ENCODE data around the gene PSD.

Gene PSD

DNA sequence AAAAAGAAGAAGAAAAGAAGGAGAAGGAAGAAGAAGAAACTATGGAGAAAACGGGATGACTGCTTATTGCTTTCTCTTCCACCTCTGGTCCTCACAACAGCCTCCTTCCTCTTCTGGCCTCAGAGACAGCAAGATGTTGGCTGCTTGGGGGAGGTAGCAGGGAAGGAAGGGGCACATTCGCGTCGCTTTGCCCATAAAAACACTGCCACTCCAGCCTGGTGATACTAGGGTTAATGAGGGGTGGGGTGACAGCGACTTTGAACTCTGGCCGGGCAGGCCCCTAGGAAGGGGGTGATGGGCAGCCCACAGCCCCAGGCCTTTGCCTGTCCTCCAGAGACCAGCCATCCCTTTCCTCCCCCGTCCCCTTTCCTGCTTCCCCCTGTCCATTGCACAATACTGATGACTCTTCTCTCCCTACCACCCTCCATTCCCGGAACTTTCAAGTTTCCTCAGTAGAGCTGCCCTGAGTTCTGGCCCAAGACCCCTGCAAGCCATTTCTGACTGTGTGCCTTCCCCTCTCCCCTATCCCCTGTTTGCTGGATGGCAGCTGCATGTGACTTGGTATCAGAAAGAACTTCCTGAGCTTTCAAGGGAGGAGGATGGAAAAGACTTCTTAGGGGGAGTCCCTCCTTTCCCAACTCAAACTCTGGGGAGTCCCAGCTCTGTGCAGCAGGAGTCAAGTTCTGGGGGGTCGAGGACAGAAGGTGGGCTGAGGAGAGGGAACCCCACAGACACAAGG is 16.0 kb upstream of the PSD start:
- DNase-seq (ENCODE audit: low read depth in 1 of 2, low spot score in 1 of 2): no peak
- no peak for TF ChIP-seq JUND (IDR thresholded peaks at IDR 0.05; ENCODE audit: low read depth)
- in situ Hi-C loops (cut with HindIII; ENCODE audit: low pct_unique_long_range_greater_than_20kb, low sequenced_read_pairs): no loop called here

DNA sequence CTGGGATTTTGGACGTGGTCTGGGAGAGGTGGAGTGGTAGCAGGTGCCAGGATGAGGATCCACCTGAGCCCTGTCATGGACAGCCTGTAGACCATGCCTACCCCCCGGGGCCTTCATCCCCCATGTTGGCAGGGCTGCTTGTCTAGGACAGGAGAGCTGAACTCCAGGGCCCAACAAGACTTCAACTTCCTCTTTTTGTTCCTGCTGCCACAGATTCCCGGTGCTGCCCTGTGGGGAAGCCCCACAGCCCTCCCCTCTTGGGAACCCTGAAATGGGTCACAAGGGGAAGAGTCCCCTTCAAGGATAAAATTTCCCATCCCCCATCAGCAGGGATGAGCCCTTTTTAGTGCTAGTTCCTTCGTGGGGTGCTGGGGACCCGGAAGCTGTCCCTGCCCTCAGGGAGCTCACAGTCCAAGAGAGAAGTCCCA is 15.0 kb upstream of the PSD start:
- DNase-seq (ENCODE audit: low read depth in 1 of 2, low spot score in 1 of 2): no peak
- TF ChIP-seq JUND (IDR thresholded peaks at IDR 0.05; ENCODE audit: low read depth): no peak
- in situ Hi-C loops (cut with HindIII; ENCODE audit: low pct_unique_long_range_greater_than_20kb, low sequenced_read_pairs): no loop called here

- in situ Hi-C loops (cut with HindIII; ENCODE audit: low pct_unique_long_range_greater_than_20kb, low sequenced_read_pairs): no loop called here
- no peak for TF ChIP-seq JUND (IDR thresholded peaks at IDR 0.05; ENCODE audit: low read depth)
- peak; percentile 96 to 99 for DNase-seq (ENCODE audit: low read depth in 1 of 2, low spot score in 1 of 2)
Observed at GRCh38 chr10:102432162-102432950, 13.8 kb upstream of the PSD start, which contains the start of gene CUEDC2. Gene CUEDC2, minus strand, starts transcription at chr10:102432574. Its CDS starts 7,386 bp downstream, at chr10:102425188.

GRCh38 chr10:102431452-102432124 is 13.0 kb upstream of the PSD start:
- DNase-seq (ENCODE audit: low read depth in 1 of 2, low spot score in 1 of 2): peak in 1 of 2 experiments; percentile 46
- in situ Hi-C loops (cut with HindIII; ENCODE audit: low pct_unique_long_range_greater_than_20kb, low sequenced_read_pairs): no loop called here
- no peak for TF ChIP-seq JUND (IDR thresholded peaks at IDR 0.05; ENCODE audit: low read depth)

DNA sequence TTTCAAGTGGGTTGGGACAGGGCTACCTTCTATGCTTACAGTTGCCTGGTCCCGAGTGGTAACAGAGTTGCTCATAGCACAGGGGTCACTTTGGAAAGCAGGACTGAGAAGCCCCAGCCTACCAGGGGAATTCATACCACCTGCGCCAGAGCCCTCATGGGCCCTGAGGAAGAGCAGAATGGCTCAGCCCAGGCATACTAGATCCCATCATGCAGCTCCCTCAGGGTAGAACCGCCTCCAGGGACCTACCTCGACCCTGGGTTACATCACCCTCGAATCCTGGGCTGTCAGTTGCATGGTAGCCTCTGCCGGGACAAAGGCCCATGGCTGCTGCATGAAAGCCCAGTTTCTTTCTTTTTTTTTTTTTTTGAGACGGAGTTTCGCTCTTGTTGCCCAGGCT is 10.9 kb upstream of the PSD start:
- TF ChIP-seq JUND (IDR thresholded peaks at IDR 0.05; ENCODE audit: low read depth): no peak
- in situ Hi-C loops (cut with HindIII; ENCODE audit: low pct_unique_long_range_greater_than_20kb, low sequenced_read_pairs): no loop called here
- DNase-seq (ENCODE audit: low read depth in 1 of 2, low spot score in 1 of 2): no peak

DNA sequence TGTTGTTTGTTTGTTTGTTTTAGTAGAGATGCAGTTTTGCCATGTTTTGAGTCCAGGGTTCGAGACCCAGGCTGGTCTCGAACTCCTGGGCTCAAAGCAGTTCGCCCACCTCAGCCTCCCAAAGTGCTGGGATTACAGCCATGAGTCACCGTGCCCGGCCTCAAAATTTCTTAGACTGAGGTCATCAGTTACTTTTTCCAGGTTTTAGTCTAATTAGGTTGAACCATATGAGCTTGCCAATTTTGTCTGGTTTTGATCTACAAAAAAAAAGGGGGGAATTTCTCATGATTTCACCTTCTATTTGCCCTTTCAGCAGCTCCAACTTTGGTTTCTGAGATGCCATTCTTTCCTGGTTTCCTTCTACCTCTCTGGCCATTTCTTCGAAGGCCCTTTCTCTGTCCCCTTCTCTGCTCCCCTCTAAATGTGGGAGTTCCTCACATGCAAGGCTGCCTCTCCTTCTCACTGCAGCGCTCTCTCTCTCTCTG is 8.3 kb upstream of the PSD start:
- no peak for DNase-seq (ENCODE audit: low read depth in 1 of 2, low spot score in 1 of 2)
- no peak for TF ChIP-seq JUND (IDR thresholded peaks at IDR 0.05; ENCODE audit: low read depth)
- in situ Hi-C loops (cut with HindIII; ENCODE audit: low pct_unique_long_range_greater_than_20kb, low sequenced_read_pairs): no loop called here

- no peak for TF ChIP-seq JUND (IDR thresholded peaks at IDR 0.05; ENCODE audit: low read depth)
- in situ Hi-C loops (cut with HindIII; ENCODE audit: low pct_unique_long_range_greater_than_20kb, low sequenced_read_pairs): no loop called here
- no peak for DNase-seq (ENCODE audit: low read depth in 1 of 2, low spot score in 1 of 2)
Observed at GRCh38 chr10:102425444-102425843, 6.9 kb upstream of the PSD start.

DNA sequence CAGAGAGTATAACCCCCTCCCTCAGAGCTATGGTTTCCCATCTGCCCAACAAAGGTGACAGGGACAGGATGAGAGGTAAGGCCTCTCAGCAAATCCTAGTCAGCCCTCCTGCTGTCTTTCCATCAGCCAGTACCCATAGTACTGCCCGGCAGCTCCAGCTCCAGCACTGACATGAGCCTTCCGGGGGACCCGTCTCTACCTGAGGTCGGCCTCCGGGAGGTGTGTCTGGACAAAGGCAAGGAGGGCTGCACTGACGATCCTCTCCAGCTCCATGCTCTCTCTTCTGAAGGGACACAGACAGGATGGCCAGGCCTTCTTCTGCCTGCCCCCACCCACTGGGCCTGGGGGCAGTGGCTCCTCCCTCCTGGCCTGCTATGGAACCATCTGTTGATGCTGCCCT is 6.3 kb upstream of the PSD start:
- in situ Hi-C loops (cut with HindIII; ENCODE audit: low pct_unique_long_range_greater_than_20kb, low sequenced_read_pairs): no loop called here
- no peak for TF ChIP-seq JUND (IDR thresholded peaks at IDR 0.05; ENCODE audit: low read depth)
- no peak for DNase-seq (ENCODE audit: low read depth in 1 of 2, low spot score in 1 of 2)

DNA sequence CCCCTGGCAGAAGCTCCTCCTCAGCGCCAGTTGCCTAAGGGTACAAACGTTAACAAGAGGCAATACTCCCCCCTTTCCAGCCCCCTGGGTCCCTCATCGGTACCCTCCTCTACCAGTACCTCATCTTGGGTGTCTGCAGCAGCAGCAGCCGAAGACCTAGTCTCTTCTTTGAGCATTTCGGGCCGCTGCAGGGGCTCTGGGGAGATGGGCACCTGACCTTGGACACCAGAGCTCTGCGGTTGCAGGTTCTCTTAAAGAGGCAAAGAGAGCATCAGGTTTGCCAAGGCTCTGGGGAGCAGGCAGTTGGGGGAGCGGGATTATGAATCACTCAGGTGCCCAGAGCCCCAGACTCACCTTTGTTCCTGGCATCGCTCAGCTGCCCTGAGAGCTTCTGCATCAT is 5.6 kb upstream of the PSD start:
- no peak for TF ChIP-seq JUND (IDR thresholded peaks at IDR 0.05; ENCODE audit: low read depth)
- DNase-seq (ENCODE audit: low read depth in 1 of 2, low spot score in 1 of 2): no peak
- in situ Hi-C loops (cut with HindIII; ENCODE audit: low pct_unique_long_range_greater_than_20kb, low sequenced_read_pairs): no loop called here

DNA sequence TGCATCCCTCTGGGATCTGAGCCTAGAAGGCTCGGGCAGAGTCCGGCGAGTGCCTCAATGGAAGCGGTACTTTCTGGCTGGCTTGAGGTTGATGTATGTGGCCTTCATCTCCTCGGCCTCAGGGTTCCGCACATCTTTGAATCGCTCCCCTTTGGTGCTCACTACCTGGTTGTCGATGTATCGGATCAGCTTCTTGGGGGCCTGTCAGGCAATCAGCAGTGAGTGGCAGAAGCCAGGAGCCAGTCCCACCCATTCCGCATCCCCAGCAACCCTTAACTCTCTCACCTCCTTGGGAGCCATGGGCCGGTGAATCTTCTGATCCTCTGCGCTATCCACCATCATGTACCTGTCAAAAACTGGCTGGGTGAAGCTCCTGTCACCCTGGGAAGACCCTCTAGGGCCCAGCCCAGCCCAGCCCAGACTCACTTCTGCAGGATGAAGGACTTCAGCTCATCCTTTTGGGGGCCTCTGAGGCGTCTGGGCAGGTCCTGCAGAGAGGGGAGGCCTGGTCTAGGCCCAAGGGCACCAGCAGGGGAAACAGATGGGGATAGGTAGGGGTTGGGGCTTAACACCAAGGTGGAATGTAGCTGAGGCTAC is 4.9 kb upstream of the PSD start:
- DNase-seq (ENCODE audit: low read depth in 1 of 2, low spot score in 1 of 2): no peak
- in situ Hi-C loops (cut with HindIII; ENCODE audit: low pct_unique_long_range_greater_than_20kb, low sequenced_read_pairs): no loop called here
- TF ChIP-seq JUND (IDR thresholded peaks at IDR 0.05; ENCODE audit: low read depth): no peak

DNA sequence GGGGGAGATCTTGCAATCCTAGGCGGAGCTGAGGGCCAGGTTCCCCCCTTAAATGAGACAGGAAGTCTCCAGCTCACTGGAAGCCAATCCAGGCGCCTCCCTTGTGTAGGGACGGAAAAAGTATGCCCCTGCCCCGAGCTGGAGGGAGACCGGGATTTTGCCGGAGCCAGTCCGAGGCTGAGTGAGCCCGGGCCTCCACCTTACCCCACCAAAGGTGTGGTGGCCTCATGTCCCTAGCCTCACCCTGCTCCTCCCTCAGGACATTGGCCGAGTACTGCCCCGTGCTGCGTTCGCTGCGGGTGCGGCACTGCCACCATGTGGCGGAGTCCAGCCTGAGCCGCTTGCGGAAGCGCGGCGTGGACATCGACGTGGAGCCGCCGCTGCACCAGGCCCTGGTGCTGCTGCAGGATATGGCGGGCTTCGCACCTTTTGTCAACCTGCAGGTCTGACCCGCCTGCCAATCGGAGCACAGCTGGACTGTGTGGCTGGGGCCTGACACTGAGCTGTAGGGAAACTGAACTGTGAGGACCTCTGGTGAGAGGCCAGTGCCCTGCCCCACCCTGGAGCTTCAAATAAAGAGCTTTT is 4.1 kb upstream of the PSD start:
- in situ Hi-C loops (cut with HindIII; ENCODE audit: low pct_unique_long_range_greater_than_20kb, low sequenced_read_pairs): no loop called here
- no peak for TF ChIP-seq JUND (IDR thresholded peaks at IDR 0.05; ENCODE audit: low read depth)
- peak; percentile 91 to 92 for DNase-seq (ENCODE audit: low read depth in 1 of 2, low spot score in 1 of 2)
